ENCODE data around the gene NUP214.

DNA sequence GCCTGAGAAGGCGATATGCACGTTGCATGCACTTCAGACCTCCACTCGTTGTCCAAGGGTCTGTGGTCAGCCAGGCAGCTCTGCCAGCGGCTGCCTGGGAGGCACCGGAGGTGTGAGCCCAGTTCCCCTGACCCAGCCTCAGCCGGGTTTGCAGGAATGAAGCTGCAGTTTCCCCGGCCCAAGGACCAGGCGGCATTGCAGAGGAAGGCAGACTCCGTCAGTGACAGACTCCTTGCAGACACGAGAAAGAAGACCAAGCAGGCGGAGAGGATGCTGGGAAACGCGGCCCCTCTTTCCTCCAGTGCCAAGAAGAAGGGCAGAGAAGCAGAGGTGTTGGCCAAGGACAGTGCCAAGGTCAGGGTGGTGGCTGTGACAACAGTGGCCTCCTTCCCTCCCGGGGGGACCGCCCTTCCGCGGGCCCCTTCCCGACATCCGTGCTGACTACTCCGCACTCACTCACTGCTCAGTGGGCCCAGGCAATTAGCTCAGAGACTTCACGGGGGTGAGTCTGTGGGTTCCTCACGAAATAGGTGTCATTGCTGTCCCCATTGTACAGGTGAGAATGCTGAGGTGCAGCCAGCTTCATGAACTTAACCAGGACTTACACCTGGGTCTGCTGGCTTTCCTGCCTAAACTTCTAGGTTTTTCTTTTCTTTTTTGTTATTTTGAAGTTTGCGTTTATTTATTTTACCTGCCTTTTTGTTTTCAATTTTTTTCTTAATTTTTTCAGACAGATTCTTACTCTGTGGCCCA is 39.8 kb upstream of the NUP214 start:
- TF ChIP-seq CTCF (conservative IDR thresholded peaks at IDR 0.05; ENCODE audit: low read length) (no peak), EZH2phosphoT487 (IDR thresholded peaks at IDR 0.05; ENCODE audit: borderline replicate concordance, low read depth, low read length) (no peak)

All from OCI-LY7 (cell line).